NCI-H460 (cell line): Measurements from ENCODE around the gene RSPH1. TPM values are rescaled to one million over a fixed set of nuclear protein-coding genes. Genes with fewer than 3 reads are reported as not detected.

Source experiments
- DNase-seq: peaks from one replicate; pipeline ENCODE4 v3.0.0-alpha.2; 2016; ENCODE audit warnings: low read depth; ENCODE audit errors: extremely low read depth
- total RNA-seq: library from RNA; depleted of rRNA; stranded (reverse); fragments of >200 nt; shearing (Covaris generic); gene quantifications from 2 replicates; pipeline ENCODE4 v1.2.3, GENCODE V29; 2014

Gene RSPH1
- total RNA-seq, 1 experiment from 2014 or later, result 0.02 TPM

GRCh38 chr21:42513985-42514882 is 18.2 kb upstream of the RSPH1 start:
- no peak for DNase-seq

- DNase-seq, result no peak
Measured at GRCh38 chr21:42513151-42513984, 17.3 kb upstream of the RSPH1 start, which contains the start of gene SLC37A1. SLC37A1 (plus strand) TSS chr21:42513852; CDS start chr21:42518455, 4,603 bp downstream.

GRCh38 chr21:42512346-42513034 is 16.5 kb upstream of the RSPH1 start:
- no peak for DNase-seq

GRCh38 chr21:42509244-42509643 is 13.2 kb upstream of the RSPH1 start:
- no peak for DNase-seq

GRCh38 chr21:42508371-42508770 is 12.3 kb upstream of the RSPH1 start:
- no peak for DNase-seq

- DNase-seq, result no peak
Measured at GRCh38 chr21:42507418-42507817, 11.4 kb upstream of the RSPH1 start.

GRCh38 chr21:42505090-42505726 is 9.2 kb upstream of the RSPH1 start:
- no peak for DNase-seq

GRCh38 chr21:42503711-42504110 is 7.7 kb upstream of the RSPH1 start:
- no peak for DNase-seq

- no peak for DNase-seq
Measured at GRCh38 chr21:42500736-42501135, 4.7 kb upstream of the RSPH1 start.

GRCh38 chr21:42500225-42500624 is 4.2 kb upstream of the RSPH1 start:
- no peak for DNase-seq

- no peak for DNase-seq
Measured at GRCh38 chr21:42499444-42500112, 3.6 kb upstream of the RSPH1 start.

GRCh38 chr21:42498012-42498411 is 2.0 kb upstream of the RSPH1 start:
- no peak for DNase-seq

GRCh38 chr21:42496839-42497202 is 797 bp upstream of the RSPH1 start:
- DNase-seq, result no peak

GRCh38 chr21:42495765-42496119 is 282 bp downstream of the RSPH1 start:
- no peak for DNase-seq

- DNase-seq, result no peak
Measured at GRCh38 chr21:42495027-42495426, 997 bp downstream of the RSPH1 start.

- DNase-seq, result no peak
Measured at GRCh38 chr21:42493109-42494060, 2.6 kb downstream of the RSPH1 start.

- no peak for DNase-seq
Measured at GRCh38 chr21:42492201-42492600, 3.8 kb downstream of the RSPH1 start.

GRCh38 chr21:42491328-42491727 is 4.7 kb downstream of the RSPH1 start:
- no peak for DNase-seq

GRCh38 chr21:42490720-42491119 is 5.3 kb downstream of the RSPH1 start:
- no peak for DNase-seq
